ENCODE measurements around the gene FHIT.

The FHIT gene

GRCh38 chr3:60728006-60728405 lies 523.2 kb downstream of the FHIT start:
- TF ChIP-seq CTCF (IDR thresholded peaks at IDR 0.05; ENCODE audit: low read depth, low read length) = no peak
- H3K4me3 ChIP-seq (replicated peaks in 1 of 2; ENCODE audit: low read depth in 2 of 2, low read length in 2 of 2) = no peak overlapping the region
- no peak for DNase-seq (ENCODE audit: low read depth in 2 of 2)

- TF ChIP-seq CTCF (IDR thresholded peaks at IDR 0.05; ENCODE audit: low read depth, low read length) = no peak
Measured at GRCh38 chr3:60720736-60721135, 530.5 kb downstream of the FHIT start.

GRCh38 chr3:60716573-60716972 lies 534.7 kb downstream of the FHIT start:
- no peak for DNase-seq (ENCODE audit: low read depth in 2 of 2)
- H3K4me3 ChIP-seq (replicated peaks in 1 of 2; ENCODE audit: low read depth in 2 of 2, low read length in 2 of 2) = no peak overlapping the region
- no peak for TF ChIP-seq CTCF (IDR thresholded peaks at IDR 0.05; ENCODE audit: low read depth, low read length)

More at GRCh38 chr3:60720736-60721135, 530.5 kb downstream of the FHIT start:
- no peak overlapping the region for H3K4me3 ChIP-seq (replicated peaks in 1 of 2; ENCODE audit: low read depth in 2 of 2, low read length in 2 of 2)
- peak in 1 of 2 donors; percentile 23 for DNase-seq (ENCODE audit: low read depth in 2 of 2)

GRCh38 chr3:60708191-60708975 lies 542.9 kb downstream of the FHIT start:
- DNase-seq (ENCODE audit: low read depth in 2 of 2) = peak; percentile 41 to 80
- TF ChIP-seq CTCF (IDR thresholded peaks at IDR 0.05; ENCODE audit: low read depth, low read length) = no peak
- H3K4me3 ChIP-seq (replicated peaks in 1 of 2; ENCODE audit: low read depth in 2 of 2, low read length in 2 of 2) = no peak overlapping the region

GRCh38 chr3:60707452-60708020 lies 543.7 kb downstream of the FHIT start:
- no peak overlapping the region for H3K4me3 ChIP-seq (replicated peaks in 1 of 2; ENCODE audit: low read depth in 2 of 2, low read length in 2 of 2)
- TF ChIP-seq CTCF (IDR thresholded peaks at IDR 0.05; ENCODE audit: low read depth, low read length) = no peak
- peak in 1 of 2 donors; percentile 36 for DNase-seq (ENCODE audit: low read depth in 2 of 2)

GRCh38 chr3:60703956-60704736 lies 547.1 kb downstream of the FHIT start:
- peak in 1 of 2 donors; percentile 64 for DNase-seq (ENCODE audit: low read depth in 2 of 2)

More at GRCh38 chr3:60703956-60704736, 547.1 kb downstream of the FHIT start:
- H3K4me3 ChIP-seq (replicated peaks in 1 of 2; ENCODE audit: low read depth in 2 of 2, low read length in 2 of 2) = no peak overlapping the region
- no peak for TF ChIP-seq CTCF (IDR thresholded peaks at IDR 0.05; ENCODE audit: low read depth, low read length)

Measured in cardiac fibroblast (primary cell).